ENCODE data around the gene C9orf50.

The C9orf50 gene

GRCh38 chr9:129572052-129572425 is 48.9 kb downstream of the C9orf50 start:
- H3K36me3 Mint-ChIP-seq (ENCODE audit: low read depth): no peaks in the 10 kb centered on the region
- peaks cover 46% of the 10 kb centered on the region for H3K4me1 Mint-ChIP-seq
- peaks cover 2% of the 10 kb centered on the region for H3K27me3 Mint-ChIP-seq (ENCODE audit: low read depth)
- H3K27ac Mint-ChIP-seq: peak overlapping the region; percentile 39 to 97 (median 41)
- H3K4me3 Mint-ChIP-seq: no peak overlapping the region
- H3K9me3 Mint-ChIP-seq: peaks cover 2% of the 10 kb centered on the region
- TF ChIP-seq CTCF (IDR thresholded peaks at IDR 0.05; ENCODE audit: unreplicated experiment in 3 of 3): no peak

- Mint-ChIP-seq H3K27me3 (ENCODE audit: low read depth) (no peaks in the 10 kb centered on the region), H3K36me3 (ENCODE audit: low read depth) (no peaks in the 10 kb centered on the region), H3K27ac (peak overlapping the region; percentile 73 to 97 (median 93)), H3K4me1 (peaks cover 47% of the 10 kb centered on the region), H3K9me3 (peaks cover 2% of the 10 kb centered on the region), H3K4me3 (peak overlapping the region in 1 of 3 experiments; percentile 18)
- no peak for TF ChIP-seq CTCF (IDR thresholded peaks at IDR 0.05; ENCODE audit: unreplicated experiment in 3 of 3)
These were observed 49.4 kb downstream of the C9orf50 start for GRCh38 chr9:129571298-129572051.

GRCh38 chr9:129570450-129571297 is 50.2 kb downstream of the C9orf50 start:
- H3K27me3 Mint-ChIP-seq (ENCODE audit: low read depth): no peaks in the 10 kb centered on the region
- TF ChIP-seq CTCF (IDR thresholded peaks at IDR 0.05; ENCODE audit: unreplicated experiment in 3 of 3): no peak
- H3K4me1 Mint-ChIP-seq: peaks cover 39% of the 10 kb centered on the region
- peak overlapping the region; percentile 93 to 98 (median 97) for H3K27ac Mint-ChIP-seq
- H3K4me3 Mint-ChIP-seq: peak overlapping the region; percentile 40 to 72 (median 72)
- H3K36me3 Mint-ChIP-seq (ENCODE audit: low read depth): no peaks in the 10 kb centered on the region
- no peaks in the 10 kb centered on the region for H3K9me3 Mint-ChIP-seq

GRCh38 chr9:129569502-129570449 is 51.1 kb downstream of the C9orf50 start:
- peak overlapping the region; percentile 77 to 90 (median 89) for H3K4me3 Mint-ChIP-seq
- H3K9me3 Mint-ChIP-seq: no peaks in the 10 kb centered on the region
- peaks cover 31% of the 10 kb centered on the region for H3K4me1 Mint-ChIP-seq
- peak; percentile 45 to 53 (median 45) for TF ChIP-seq CTCF (IDR thresholded peaks at IDR 0.05; ENCODE audit: unreplicated experiment in 3 of 3)
- peak overlapping the region; percentile 93 to 98 (median 97) for H3K27ac Mint-ChIP-seq
- H3K36me3 Mint-ChIP-seq (ENCODE audit: low read depth): no peaks in the 10 kb centered on the region
- H3K27me3 Mint-ChIP-seq (ENCODE audit: low read depth): no peaks in the 10 kb centered on the region

DNA sequence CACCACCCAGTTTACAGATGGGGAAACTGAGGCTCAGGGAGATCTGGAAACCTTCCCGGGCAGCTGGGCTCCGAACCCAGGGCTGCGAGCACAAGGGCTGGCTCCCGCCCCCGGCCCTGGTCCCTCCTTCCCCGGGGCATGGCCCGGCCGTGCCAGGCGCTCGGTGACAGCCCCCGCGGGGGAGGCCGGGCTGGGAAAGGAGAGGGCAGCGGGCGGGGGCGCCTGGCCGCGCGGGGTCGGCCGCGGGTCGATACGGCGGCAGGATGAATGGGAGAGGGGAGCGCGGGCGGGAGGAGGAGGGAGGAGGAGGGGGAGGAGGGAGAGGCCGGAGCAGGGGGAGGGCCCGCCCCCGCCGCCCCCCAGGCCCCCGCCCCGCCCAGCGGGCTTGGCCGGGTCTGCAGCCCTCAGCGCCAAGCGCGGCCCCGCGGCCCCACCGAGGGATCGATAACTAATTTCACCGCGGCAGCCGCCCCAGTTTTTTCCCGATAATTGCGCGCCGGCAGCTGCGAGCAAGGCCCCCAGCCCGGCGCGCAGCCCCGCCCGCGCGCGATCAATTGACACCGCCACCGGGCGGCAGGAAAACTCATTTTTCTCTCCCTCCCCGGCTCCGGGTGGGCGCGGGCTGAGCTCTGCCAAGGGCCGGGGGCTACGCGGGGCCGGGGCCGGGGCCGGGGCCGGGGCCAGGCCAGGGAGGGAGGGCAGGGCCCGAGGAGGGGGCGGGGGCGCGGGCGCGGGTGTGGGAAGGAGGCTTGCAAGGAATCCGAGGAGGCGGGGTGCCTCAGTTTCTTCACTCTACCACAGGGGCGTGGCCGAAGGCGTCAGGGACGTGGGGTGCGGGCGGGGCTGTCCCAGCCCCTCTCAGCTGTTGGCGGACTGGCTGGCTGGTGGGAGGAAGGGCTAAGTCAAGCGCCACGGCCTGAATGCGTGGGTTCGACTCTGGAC is 52.1 kb downstream of the C9orf50 start:
- Mint-ChIP-seq H3K4me1 (peaks cover 31% of the 10 kb centered on the region), H3K4me3 (peak overlapping the region; percentile 77 to 90 (median 89)), H3K9me3 (no peaks in the 10 kb centered on the region), H3K27me3 (ENCODE audit: low read depth) (no peaks in the 10 kb centered on the region), H3K36me3 (ENCODE audit: low read depth) (no peaks in the 10 kb centered on the region), H3K27ac (peak overlapping the region; percentile 93 to 98 (median 97))
- TF ChIP-seq CTCF (IDR thresholded peaks at IDR 0.05; ENCODE audit: unreplicated experiment in 3 of 3): no peak
